Stimulated activated CD8-positive, alpha-beta memory T cell treated with anti-CD3 and anti-CD28 coated beads, Interleukin-4, amount 100 ng/mL, for 48 hours (primary cell): ENCODE data around the gene MAST4.
"Not testable (repeated sequence)": the region's sequence is repeated elsewhere in the genome, so short reads cannot be mapped to it uniquely, and the experiment has no call there.

Experiments used
- DNase-seq: peaks from one replicate; pipeline ENCODE4 v3.0.0-alpha.2; 2020

Gene MAST4

GRCh38 chr5:66652818-66653217, 56.6 kb downstream of the MAST4 start:
- no peak for DNase-seq

GRCh38 chr5:66653325-66653724, 57.1 kb downstream of the MAST4 start:
- DNase-seq, result no peak

- DNase-seq, result no peak
These were observed 59.5 kb downstream of the MAST4 start for GRCh38 chr5:66655395-66656324.

GRCh38 chr5:66658516-66658915, 62.3 kb downstream of the MAST4 start:
- DNase-seq, result no peak

GRCh38 chr5:66659780-66660179, 63.6 kb downstream of the MAST4 start:
- DNase-seq, result no peak

GRCh38 chr5:66660396-66660795, 64.2 kb downstream of the MAST4 start:
- no peak for DNase-seq

GRCh38 chr5:66661149-66661548, 65.0 kb downstream of the MAST4 start:
- DNase-seq, result no peak

GRCh38 chr5:66666778-66667177, 70.6 kb downstream of the MAST4 start:
- peak; percentile 25 for DNase-seq

- no peak for DNase-seq
These were observed 73.1 kb downstream of the MAST4 start for GRCh38 chr5:66669086-66669861.

GRCh38 chr5:66669862-66670195, 73.6 kb downstream of the MAST4 start:
- DNase-seq, result no peak

GRCh38 chr5:66671305-66671704, 75.1 kb downstream of the MAST4 start:
- DNase-seq, result no peak

GRCh38 chr5:66674802-66675201, 78.6 kb downstream of the MAST4 start:
- DNase-seq, result no peak

- DNase-seq, result no peak
These were observed 79.2 kb downstream of the MAST4 start for GRCh38 chr5:66675406-66675805.

GRCh38 chr5:66680221-66680620, 84.0 kb downstream of the MAST4 start:
- no peak for DNase-seq

GRCh38 chr5:66680804-66681203, 84.6 kb downstream of the MAST4 start:
- DNase-seq, result no peak

GRCh38 chr5:66684663-66685062, 88.5 kb downstream of the MAST4 start:
- no peak for DNase-seq

- no peak for DNase-seq
These were observed 93.5 kb downstream of the MAST4 start for GRCh38 chr5:66689522-66690220.

- no peak for DNase-seq
These were observed 97.8 kb downstream of the MAST4 start for GRCh38 chr5:66694036-66694435.

- DNase-seq, result not testable (repeated sequence)
These were observed 99.6 kb downstream of the MAST4 start for GRCh38 chr5:66695840-66696239.

GRCh38 chr5:66697796-66698564, 101.8 kb downstream of the MAST4 start:
- no peak for DNase-seq

GRCh38 chr5:66701244-66701643, 105.1 kb downstream of the MAST4 start:
- DNase-seq, result no peak

GRCh38 chr5:66702426-66702825, 106.2 kb downstream of the MAST4 start:
- DNase-seq, result no peak
